Fibroblast of the aortic adventitia (primary cell): ENCODE measurements around the gene MYO1H. TPM values are rescaled to one million over a fixed set of nuclear protein-coding genes. Genes with fewer than 3 reads are reported as not detected.
A peak's percentile ranks its signal among the peaks of the same experiment; 100 is the strongest.

ENCODE experiments used
- DNase-seq: peaks from one replicate; pipeline ENCODE4 v3.0.0-alpha.2; 2010; ENCODE audit warnings: low read depth
- H3K4me3 ChIP-seq: 2 replicates; pipeline ENCODE4 v1.5.1; 2011; ENCODE audit warnings: low read depth, mild to moderate bottlenecking, control low read depth, low read length, moderate library complexity
- total RNA-seq: library from RNA; depleted of rRNA; stranded (reverse); fragments of >200 nt; gene quantifications from 2 replicates; pipeline ENCODE4 v1.2.3, GENCODE V29; 2012; ENCODE audit warnings: low replicate concordance
- TF ChIP-seq, protein P1 (sequence below): IDR thresholded peaks from 2 replicates; pipeline ENCODE4 v1.5.1; 2011; ENCODE audit warnings: mild to moderate bottlenecking, low read length, control low read depth, inconsistent platforms; ENCODE audit not compliant: insufficient read depth

Gene MYO1H
- total RNA-seq, 1 donor: not detected

DNA sequence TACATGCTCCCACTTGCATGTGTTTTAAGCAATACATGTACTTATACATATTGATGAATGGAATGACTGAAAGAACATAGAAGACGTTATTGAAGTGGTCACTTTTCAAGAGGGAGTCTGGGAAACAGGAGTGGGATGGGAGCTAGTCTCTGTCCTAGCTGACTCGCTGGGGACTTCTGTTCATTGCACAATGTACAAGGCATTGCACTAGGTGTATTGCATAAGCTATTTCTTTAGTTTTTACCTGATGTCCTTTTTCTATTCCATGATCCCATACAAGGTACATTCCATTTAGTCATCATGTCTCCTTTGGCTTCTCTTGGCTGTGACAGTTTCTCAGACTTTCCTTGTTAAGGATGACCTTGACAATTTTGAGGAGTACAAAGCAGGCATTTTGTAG, 4.0 kb upstream of the MYO1H start:
- no peak overlapping the region for H3K4me3 ChIP-seq
- no peak for DNase-seq
- TF ChIP-seq, protein P1, sequence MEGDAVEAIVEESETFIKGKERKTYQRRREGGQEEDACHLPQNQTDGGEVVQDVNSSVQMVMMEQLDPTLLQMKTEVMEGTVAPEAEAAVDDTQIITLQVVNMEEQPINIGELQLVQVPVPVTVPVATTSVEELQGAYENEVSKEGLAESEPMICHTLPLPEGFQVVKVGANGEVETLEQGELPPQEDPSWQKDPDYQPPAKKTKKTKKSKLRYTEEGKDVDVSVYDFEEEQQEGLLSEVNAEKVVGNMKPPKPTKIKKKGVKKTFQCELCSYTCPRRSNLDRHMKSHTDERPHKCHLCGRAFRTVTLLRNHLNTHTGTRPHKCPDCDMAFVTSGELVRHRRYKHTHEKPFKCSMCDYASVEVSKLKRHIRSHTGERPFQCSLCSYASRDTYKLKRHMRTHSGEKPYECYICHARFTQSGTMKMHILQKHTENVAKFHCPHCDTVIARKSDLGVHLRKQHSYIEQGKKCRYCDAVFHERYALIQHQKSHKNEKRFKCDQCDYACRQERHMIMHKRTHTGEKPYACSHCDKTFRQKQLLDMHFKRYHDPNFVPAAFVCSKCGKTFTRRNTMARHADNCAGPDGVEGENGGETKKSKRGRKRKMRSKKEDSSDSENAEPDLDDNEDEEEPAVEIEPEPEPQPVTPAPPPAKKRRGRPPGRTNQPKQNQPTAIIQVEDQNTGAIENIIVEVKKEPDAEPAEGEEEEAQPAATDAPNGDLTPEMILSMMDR: no peak

DNA sequence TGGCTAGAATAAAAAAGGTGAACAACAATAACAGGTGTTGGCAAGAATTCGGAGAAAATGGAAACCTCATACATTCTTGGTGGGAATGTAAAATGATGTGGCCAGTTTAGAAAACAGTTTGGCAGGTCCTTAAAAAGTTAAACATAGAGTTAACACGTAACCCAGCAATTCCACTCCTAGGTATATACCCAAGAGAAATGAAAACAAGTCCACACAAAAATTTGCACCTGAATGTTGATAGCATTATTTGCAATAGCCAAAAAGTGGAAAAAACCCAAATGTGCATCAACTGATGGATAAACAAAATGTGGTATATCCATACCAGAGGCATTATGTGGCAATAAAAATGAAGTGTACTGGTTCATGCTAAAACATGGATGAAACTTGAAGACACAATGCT, 2.3 kb upstream of the MYO1H start:
- TF ChIP-seq, protein P1: no peak
- DNase-seq: no peak
- no peak overlapping the region for H3K4me3 ChIP-seq

DNA sequence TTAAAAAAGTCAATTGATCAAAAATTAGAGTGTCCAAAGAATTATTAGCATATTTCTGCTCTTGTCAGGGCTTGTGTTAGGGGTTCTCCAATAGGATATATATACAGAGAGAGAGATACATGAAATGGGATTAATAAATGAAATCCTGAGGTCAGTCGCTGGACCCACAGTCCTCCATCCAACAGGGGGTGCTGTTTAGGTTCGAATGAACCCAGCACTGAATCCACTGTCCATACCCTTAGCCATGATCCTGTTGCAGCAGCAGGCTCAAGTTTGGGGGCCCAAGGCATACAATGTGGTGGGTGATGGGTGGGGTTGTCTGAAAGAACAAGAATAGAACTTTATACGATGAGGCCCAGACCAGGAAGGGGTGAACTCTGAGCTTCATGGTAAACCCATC, 780 bp upstream of the MYO1H start:
- no peak overlapping the region for H3K4me3 ChIP-seq
- no peak for DNase-seq
- TF ChIP-seq, protein P1: no peak

DNA sequence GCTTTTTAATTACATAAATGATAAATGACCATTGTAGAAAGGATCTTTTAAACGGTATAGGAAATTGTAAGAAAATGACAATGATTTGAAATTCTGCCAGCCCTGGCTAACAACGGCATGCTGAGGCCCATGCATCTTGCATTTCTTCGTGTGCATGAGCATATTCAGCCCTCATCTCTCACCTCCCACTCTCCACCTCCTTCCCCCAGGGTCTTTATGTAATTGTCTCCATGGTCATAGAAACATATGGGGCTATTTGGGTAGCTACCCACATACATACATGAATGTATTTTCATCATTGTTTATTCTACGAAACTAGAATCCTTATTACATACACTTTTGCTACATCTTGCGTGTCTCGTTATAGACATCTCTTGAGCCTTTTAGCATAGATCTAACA, 4.5 kb downstream of the MYO1H start:
- H3K4me3 ChIP-seq: no peak overlapping the region
- no peak for DNase-seq
- TF ChIP-seq, protein P1: no peak

DNA sequence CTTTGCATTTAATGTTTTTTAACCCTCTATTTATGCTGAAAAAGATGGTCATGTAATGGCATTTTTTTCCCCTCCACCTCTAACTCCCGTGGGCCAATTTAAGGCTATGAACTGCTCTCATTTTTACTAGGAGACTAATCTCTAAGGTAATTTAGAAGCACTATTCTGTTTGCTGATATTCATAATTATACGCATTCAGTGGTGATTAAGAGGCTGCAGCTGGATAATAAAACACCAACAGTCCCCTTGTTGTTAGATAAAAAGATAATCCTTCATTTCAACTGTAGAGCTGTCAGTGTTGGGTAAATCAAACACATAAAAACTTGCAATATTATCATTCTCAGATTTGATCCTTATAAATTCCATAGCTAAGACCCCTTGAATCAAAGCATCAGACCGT, 8.9 kb downstream of the MYO1H start:
- TF ChIP-seq, protein P1: no peak
- DNase-seq: no peak
- H3K4me3 ChIP-seq: no peak overlapping the region

DNA sequence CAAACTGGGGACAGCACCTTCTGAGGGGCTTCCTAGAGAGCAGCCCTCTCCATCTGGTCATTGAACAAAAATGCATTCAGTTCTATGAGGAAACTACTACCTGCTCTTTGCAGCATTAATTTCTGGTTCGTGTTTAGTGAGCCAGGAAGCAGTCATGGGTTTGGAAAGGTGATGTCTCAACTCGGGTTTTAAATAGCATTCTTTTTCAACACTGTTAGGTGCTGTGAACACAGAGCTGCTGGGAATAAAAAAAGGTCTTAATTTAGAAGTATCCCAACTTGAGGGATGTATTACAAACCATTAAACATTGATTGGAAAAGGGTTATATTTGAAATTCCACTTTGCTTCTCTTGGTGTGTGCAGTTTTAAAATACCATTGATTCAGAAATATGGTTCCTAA, 9.3 kb downstream of the MYO1H start:
- no peak overlapping the region for H3K4me3 ChIP-seq
- DNase-seq: no peak
- TF ChIP-seq, protein P1: no peak

DNA sequence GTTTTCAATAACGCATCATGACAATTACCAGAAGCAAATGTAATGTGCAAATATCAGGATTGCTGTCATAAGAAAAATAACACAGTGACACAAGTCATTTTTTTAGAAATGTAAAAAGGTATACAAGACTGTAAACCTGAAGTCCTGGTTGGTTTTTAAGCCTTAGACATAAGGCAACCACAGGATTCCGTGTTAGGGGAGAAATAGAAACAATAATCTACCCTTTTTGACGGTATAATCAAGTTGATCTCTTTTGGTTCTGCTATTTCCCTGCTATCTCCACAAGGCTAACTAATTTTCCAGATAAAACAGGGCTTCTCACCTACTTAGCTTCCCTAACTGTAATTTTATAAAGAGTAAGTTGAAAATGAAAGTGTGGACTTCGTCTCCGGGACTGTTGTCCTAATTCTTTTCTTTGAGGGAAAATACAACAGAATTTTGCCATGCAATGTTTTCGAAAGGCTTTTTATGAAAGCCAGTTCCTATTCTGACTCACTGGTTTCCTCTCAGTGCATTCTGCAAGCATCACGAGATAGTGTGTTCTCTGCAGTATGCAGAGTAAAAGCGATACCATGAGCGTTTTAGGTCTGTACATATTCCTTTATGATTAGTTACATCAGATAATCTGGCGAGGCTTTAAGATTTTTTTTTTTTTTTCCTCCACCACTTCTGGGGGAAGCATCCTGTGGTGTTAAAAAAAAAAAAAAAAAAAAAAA, 10.6 kb downstream of the MYO1H start:
- peak overlapping the region; percentile 49 for H3K4me3 ChIP-seq
- TF ChIP-seq, protein P1: no peak
- peak; percentile 59 for DNase-seq
